K562 (cell line): ENCODE results near the gene PNKD. TPM values are rescaled to one million over a fixed set of nuclear protein-coding genes. Genes with fewer than 3 reads are reported as not detected.

Experiments
- ATAC-seq: fragments of 200-7000 bp; cut with Tn5 transposase; 3 replicates; pipeline ENCODE4 v1.9.1; 2020; ENCODE audit warnings: moderate library complexity
- BruUV-seq: library from RNA; stranded (reverse); fragments of 400-500 nt; replicated peaks from 2 replicates; lab custom pipeline; 2021; lab: Mats Ljungman, UMichigan
- CTCF ChIA-PET: fragments of 300-600 bp; formaldehyde crosslinking; extraction: SDS; loops from one replicate; lab custom pipeline; 2021; ENCODE audit warnings: low intra/inter-chr PET ratio; lab: Yijun Ruan, JAX
- POLR2A ChIA-PET: fragments of 300-600, 350-650 bp; sonication (Branson Sonifier 250); formaldehyde crosslinking; extraction: SDS; loops from one replicate; lab custom pipeline; 2021; ENCODE audit warnings: antibody characterized with exemption, inconsistent platforms; lab: Yijun Ruan, JAX
- DNase-seq, 4 experiments: peaks; one replicate each; pipeline versions ENCODE4 v3.0.0 to v3.0.0-alpha.2; 2011 to 2018; ENCODE audit warnings: low spot score in 3 of 4, mixed read lengths in 3 of 4; ENCODE audit errors: extremely low read depth in 1 of 4
- FAIRE-seq: peaks from 2 replicates; lab custom pipeline; 2011; peaks lifted over from hg19 to GRCh38; lab: Jason Lieb, UNC
- H2AFZ ChIP-seq: 2 replicates; pipeline ENCODE4 v1.6.0; 2011; ENCODE audit warnings: low read depth, low read length, control low read depth, inconsistent platforms
- H3K27ac ChIP-seq: fragments of 200-600 bp; 3 replicates; pipeline ENCODE4 v1.8.0; 2011; ENCODE audit warnings: low read depth, mild to moderate bottlenecking, control low read depth, inconsistent platforms, low read length, moderate library complexity, mixed read lengths; ENCODE audit errors: extremely low read depth
- H3K27me3 ChIP-seq, 2 experiments: fragments of 300-600 bp in 1 of 2; 2 replicates in 1 of 2; 3 replicates in 1 of 2; pipeline versions ENCODE4 v1.6.0 to v1.8.0; 2011; ENCODE audit warnings: inconsistent platforms in 2 of 2, low read length in 2 of 2, mild to moderate bottlenecking in 1 of 2, mixed read lengths in 1 of 2, moderate library complexity in 1 of 2; ENCODE audit not compliant: control insufficient read depth in 2 of 2, insufficient read depth in 2 of 2
- H3K36me3 ChIP-seq: fragments of 300-600 bp; 3 replicates; pipeline ENCODE4 v1.8.0; 2011; ENCODE audit warnings: mild to moderate bottlenecking, low read length, inconsistent platforms; ENCODE audit not compliant: control insufficient read depth, insufficient read depth
- H3K4me1 ChIP-seq, 2 experiments: fragments of 200-600 bp in 1 of 2; replicated peaks in 1 of 2; 2 replicates in 1 of 2; 3 replicates in 1 of 2; pipeline versions ENCODE4 v1.5.1 to v1.8.0; 2011; ENCODE audit warnings: inconsistent platforms in 2 of 2, low read length in 2 of 2, mild to moderate bottlenecking in 1 of 2, mixed read lengths in 1 of 2, moderate library complexity in 1 of 2; ENCODE audit not compliant: control insufficient read depth in 2 of 2, insufficient read depth in 2 of 2
- H3K4me2 ChIP-seq: 2 replicates; pipeline ENCODE4 v1.6.1; 2011; ENCODE audit warnings: low read length, control low read depth, inconsistent platforms, mixed read lengths; ENCODE audit not compliant: insufficient read depth
- H3K4me3 ChIP-seq: fragments of 200-600 bp; sonication (generic), shearing (Covaris generic); 2 replicates; pipeline ENCODE4 v1.5.1; 2016; ENCODE audit warnings: control low read depth, inconsistent platforms
- H3K79me2 ChIP-seq: fragments of 200-600 bp; 3 replicates; pipeline ENCODE4 v1.8.0; 2011; ENCODE audit warnings: low read length, inconsistent platforms; ENCODE audit not compliant: control insufficient read depth, insufficient read depth
- H3K9ac ChIP-seq, 2 experiments: 2 replicates each; pipeline versions ENCODE4 v1.6.0 to v1.6.1; 2011; ENCODE audit warnings: low read depth in 2 of 2, low read length in 2 of 2, control low read depth in 1 of 2, inconsistent platforms in 1 of 2, mild to moderate bottlenecking in 1 of 2, mixed read lengths in 1 of 2; ENCODE audit not compliant: insufficient read depth in 1 of 2
- H3K9me1 ChIP-seq: one replicate; pipeline ENCODE4 v1.6.0; 2011; ENCODE audit warnings: inconsistent platforms, mild to moderate bottlenecking, low read length, moderate library complexity; ENCODE audit not compliant: control insufficient read depth, insufficient read depth
- H3K9me3 ChIP-seq: replicated peaks from 2 replicates; pipeline ENCODE4 v1.5.1; 2011; ENCODE audit warnings: low read depth, low read length, inconsistent platforms; ENCODE audit not compliant: control insufficient read depth, insufficient read depth
- H4K20me1 ChIP-seq: replicated peaks from 2 replicates; pipeline ENCODE4 v1.6.1; 2011; ENCODE audit warnings: low read length, inconsistent platforms, mixed read lengths; ENCODE audit not compliant: control insufficient read depth, insufficient read depth
- NFIC ChIP-seq: fragments of 450-650 bp; IDR thresholded peaks from 2 replicates; pipeline ENCODE4 v1.6.1; 2017; ENCODE audit warnings: mild to moderate bottlenecking, inconsistent platforms
- SMAD2 ChIP-seq: fragments of 150-350 bp; IDR thresholded peaks from 2 replicates; pipeline ENCODE4 v1.6.1; 2014; ENCODE audit warnings: low read depth, mild to moderate bottlenecking, low read length
- WGBS: fragments of 100-300 bp; shearing (Covaris generic); methylation state at CpG from one replicate; pipeline ENCODE4 v1.1.6; 2016; ENCODE audit warnings: low coverage, mixed read lengths; ENCODE audit not compliant: insufficient coverage; ENCODE audit errors: missing lambda C conversion rate; 5-methylcytosine and 5-hydroxymethylcytosine counted together
- in situ Hi-C: fragments of 300-500 bp; cut with MboI; formaldehyde crosslinking; loops from 4 replicates; pipeline ENCODE4 v1.15.0; 2018; ENCODE audit warnings: inconsistent platforms, mixed read lengths
- intact Hi-C: fragments of 100-400 bp; cut with micrococcal nuclease; formaldehyde crosslinking; loops from 2 replicates; pipeline ENCODE4 v1.14.2; 2022
- polyA plus RNA-seq, 8 experiments: library from polyadenylated mRNA; depleted of rRNA in 4 of 8; stranded (reverse) in 5 of 8; unstranded in 3 of 8; fragments of >200 nt; fragmentation: Nextera tagmentation in 2 of 8; fragmentation: Illumina TruSeq in 1 of 8; extraction: Ambion mirVana in 2 of 8; extraction: Trizol in 1 of 8; gene quantifications; 2 replicates each; pipeline versions ENCODE4 v1.2.1 to v1.2.3, GENCODE V29; 2011 to 2014; ENCODE audit warnings: inconsistent platforms in 1 of 8, missing spikeins in 1 of 8
- total RNA-seq, 7 experiments: library from RNA; depleted of rRNA in 6 of 7; stranded (reverse); fragments of >200 nt in 6 of 7; fragmentation: Illumina TruSeq in 2 of 7; extraction: Trizol in 2 of 7; gene quantifications; 2 replicates each; pipeline versions ENCODE4 v1.2.1 to v1.2.3, GENCODE V29; 2011 to 2021; ENCODE audit warnings: low replicate concordance in 1 of 7

PNKD gene
- total and polyA plus RNA-seq, 9 of the 15 experiments (the other 6 are each of a cell fraction or from before 2014, with no cell fraction given), result 26.0 to 105 (median 60.1) TPM

GRCh38 chr2:218387369-218388194 is 117.3 kb downstream of the PNKD start:
- TF ChIP-seq SMAD2 (no peak), NFIC (peak; percentile 88)
- CTCF ChIA-PET, result no interaction called here
- peaks cover 7 to 20% of the 10 kb centered on the region in 2 experiments; a peak in 4 of 5 replicates for H3K4me1 ChIP-seq

More at GRCh38 chr2:218387369-218388194, 117.3 kb downstream of the PNKD start:
- Histone ChIP-seq H3K9me1 (no peaks in the 10 kb centered on the region), H3K4me2 (no peak overlapping the region), H4K20me1 (no peaks in the 10 kb centered on the region), H2AFZ (no peak overlapping the region), H3K9me3 (no peaks in the 10 kb centered on the region), H3K36me3 (no peaks in the 10 kb centered on the region), H3K4me3 (no peak overlapping the region), H3K27ac (no peak overlapping the region), H3K27me3 (no peaks in the 10 kb centered on the region), H3K9ac (peak overlapping the region in 1 of 2 experiments; percentile 2; a peak in 2 of 4 replicates), H3K79me2 (no peaks in the 10 kb centered on the region)
- intact Hi-C loops, result no loop called here
- DNase-seq (no peak), FAIRE-seq (no peak), ATAC-seq (peak; percentile 49)
- 65% methylated on average over 23 of the region's 38 CpGs for WGBS
- POLR2A ChIA-PET, result interaction anchor here (0.7 to 1.2 kb wide), 2 partner anchors 54 to 183 kb away, joined by 3 to 5 read pairs; no protein-coding TSS in a partner anchor
- BruUV-seq, result no TSS peak
- in situ Hi-C loops, result no loop called here
